Coronary artery (tissue), 2 donors: ENCODE data around the gene AUTS2.

Experiments
- DNase-seq: peaks from one replicate; pipeline ENCODE4 v3.0.0-alpha.2; 2017; ENCODE audit warnings: low spot score
- H3K27ac ChIP-seq, 2 donors: fragments of 200-600 bp; sonication (generic); one replicate each; pipeline ENCODE4 v1.5.1; 2016 to 2019
- H3K4me3 ChIP-seq: fragments of 200-600 bp; sonication (generic); 2 replicates; pipeline ENCODE4 v1.5.1; 2016; ENCODE audit warnings: mild to moderate bottlenecking, moderate library complexity
- TF ChIP-seq, protein P1 (sequence below): fragments of 200-600 bp; sonication (generic); IDR thresholded peaks from one replicate; pipeline ENCODE4 v1.5.1; 2019; ENCODE audit warnings: antibody characterized with exemption

AUTS2 gene

DNA sequence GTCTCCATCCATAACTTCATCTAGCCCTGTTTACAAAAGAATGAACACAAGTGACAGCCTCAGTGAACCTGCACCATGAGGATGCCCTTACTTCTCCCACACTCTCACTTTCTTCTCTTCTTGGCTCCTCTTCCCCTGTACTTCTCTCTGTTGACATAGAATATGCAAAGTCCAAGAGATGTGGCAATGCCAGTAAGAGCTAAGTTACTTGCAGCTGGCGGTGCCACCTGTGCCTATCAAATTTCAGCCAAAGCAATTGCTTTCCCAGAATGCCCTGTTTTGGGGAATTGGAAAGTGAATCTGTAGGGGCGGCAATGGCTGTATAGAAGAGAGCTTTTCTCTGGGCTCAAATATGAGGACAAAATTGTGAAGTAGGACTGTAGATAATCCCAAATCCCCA is 557.8 kb downstream of the AUTS2 start:
- no peak overlapping the region for H3K27ac ChIP-seq
- DNase-seq: no peak
- H3K4me3 ChIP-seq: no peak overlapping the region
- TF ChIP-seq, protein P1, sequence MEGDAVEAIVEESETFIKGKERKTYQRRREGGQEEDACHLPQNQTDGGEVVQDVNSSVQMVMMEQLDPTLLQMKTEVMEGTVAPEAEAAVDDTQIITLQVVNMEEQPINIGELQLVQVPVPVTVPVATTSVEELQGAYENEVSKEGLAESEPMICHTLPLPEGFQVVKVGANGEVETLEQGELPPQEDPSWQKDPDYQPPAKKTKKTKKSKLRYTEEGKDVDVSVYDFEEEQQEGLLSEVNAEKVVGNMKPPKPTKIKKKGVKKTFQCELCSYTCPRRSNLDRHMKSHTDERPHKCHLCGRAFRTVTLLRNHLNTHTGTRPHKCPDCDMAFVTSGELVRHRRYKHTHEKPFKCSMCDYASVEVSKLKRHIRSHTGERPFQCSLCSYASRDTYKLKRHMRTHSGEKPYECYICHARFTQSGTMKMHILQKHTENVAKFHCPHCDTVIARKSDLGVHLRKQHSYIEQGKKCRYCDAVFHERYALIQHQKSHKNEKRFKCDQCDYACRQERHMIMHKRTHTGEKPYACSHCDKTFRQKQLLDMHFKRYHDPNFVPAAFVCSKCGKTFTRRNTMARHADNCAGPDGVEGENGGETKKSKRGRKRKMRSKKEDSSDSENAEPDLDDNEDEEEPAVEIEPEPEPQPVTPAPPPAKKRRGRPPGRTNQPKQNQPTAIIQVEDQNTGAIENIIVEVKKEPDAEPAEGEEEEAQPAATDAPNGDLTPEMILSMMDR: no peak

- no peak for DNase-seq
- TF ChIP-seq, protein P1: no peak
- H3K4me3 ChIP-seq: no peak overlapping the region
- H3K27ac ChIP-seq: no peak overlapping the region
Measured at GRCh38 chr7:70159121-70159520, 560.8 kb downstream of the AUTS2 start.

GRCh38 chr7:70165477-70166170 is 567.3 kb downstream of the AUTS2 start:
- DNase-seq: no peak
- TF ChIP-seq, protein P1: no peak
- Histone ChIP-seq H3K27ac (no peak overlapping the region), H3K4me3 (no peak overlapping the region)

DNA sequence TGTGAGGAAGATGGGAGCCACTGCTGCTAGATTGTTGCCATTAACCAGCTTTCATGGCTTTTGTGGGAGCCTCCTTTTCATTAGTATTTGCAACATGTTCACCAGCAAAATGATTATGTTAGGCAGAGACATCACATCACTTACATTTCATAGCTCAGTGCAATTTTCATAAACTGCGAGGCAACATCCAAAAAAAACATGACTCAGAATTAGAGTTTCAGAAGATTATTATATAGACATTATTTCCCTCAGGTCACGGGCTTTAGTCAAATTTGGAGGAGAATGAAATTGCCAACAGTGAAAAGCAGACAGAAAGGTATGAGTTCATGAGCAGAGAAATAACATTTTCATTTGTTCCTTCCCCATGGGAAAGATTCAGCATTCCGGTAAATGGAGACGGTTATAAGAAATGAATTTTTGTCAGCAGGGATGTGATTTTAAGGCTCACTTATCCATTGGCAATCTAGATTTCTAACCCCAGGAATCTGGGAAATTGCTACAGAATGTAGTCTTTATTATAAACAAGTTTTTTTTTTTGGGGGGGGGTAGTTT is 573.2 kb downstream of the AUTS2 start:
- TF ChIP-seq, protein P1: no peak
- no peak overlapping the region for H3K27ac ChIP-seq
- no peak for DNase-seq
- no peak overlapping the region for H3K4me3 ChIP-seq

DNA sequence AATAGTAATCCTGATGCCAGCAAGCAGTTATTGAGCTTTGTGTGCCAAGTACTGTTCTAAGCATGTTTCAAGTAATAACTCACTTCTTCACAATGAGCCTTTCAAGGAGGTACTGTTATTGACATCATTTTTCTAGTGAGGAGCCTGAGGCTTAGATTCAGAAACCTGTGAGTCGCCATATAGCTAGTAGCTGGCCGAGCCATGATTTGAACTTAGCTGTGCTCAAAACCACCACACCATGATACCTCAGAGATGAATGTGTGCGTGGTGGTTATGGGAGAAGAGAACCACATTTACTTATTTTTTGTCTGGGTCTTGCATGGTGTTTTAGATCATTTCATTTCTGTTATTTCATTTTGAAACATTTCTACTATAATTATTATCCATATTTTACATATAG is 578.9 kb downstream of the AUTS2 start:
- Histone ChIP-seq H3K27ac (no peak overlapping the region), H3K4me3 (no peak overlapping the region)
- DNase-seq: no peak
- TF ChIP-seq, protein P1: no peak

DNA sequence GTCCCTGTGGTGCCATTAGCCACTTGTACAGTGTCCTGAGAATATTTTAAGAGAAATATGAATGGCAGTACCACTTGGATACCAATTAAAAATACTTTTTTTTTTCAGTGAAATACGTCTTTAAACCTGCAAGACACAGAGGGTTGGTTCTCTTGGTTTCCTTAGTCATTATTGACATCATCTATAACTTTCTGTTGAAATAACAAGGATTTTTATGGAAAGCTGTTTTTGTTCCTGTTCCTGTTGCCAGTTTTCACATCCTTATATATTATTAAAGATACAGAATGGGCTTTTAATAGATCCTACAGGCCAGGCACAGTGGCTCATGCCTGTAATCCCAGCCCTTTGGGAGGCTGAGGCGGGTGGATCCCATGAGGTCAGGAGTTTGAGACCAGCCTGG is 579.9 kb downstream of the AUTS2 start:
- H3K4me3 ChIP-seq: no peak overlapping the region
- no peak for DNase-seq
- TF ChIP-seq, protein P1: no peak
- H3K27ac ChIP-seq: no peak overlapping the region

DNA sequence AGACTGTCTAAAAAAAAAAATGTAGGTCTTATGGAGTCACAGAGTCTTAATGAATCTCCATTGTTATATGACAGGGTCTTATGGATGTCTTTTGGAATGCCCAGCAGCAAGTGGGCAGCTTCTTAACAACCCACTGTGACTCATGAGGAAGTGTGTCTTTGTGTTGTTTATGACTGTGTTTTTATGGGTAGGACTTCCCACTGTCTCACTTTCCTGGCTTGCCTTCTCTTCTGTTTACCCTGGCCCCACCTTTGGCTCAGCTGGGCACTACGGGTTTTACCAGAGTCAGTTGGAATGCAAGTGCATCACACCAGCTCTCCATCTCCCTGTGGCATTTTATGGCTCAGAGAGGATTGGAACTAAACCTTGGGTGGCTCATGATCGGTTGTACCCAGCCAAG is 580.5 kb downstream of the AUTS2 start:
- no peak for DNase-seq
- Histone ChIP-seq H3K4me3 (no peak overlapping the region), H3K27ac (no peak overlapping the region)
- TF ChIP-seq, protein P1: no peak
